Measurements from ENCODE around the gene GARIN1A. TPM values are rescaled to one million over a fixed set of nuclear protein-coding genes. Genes with fewer than 3 reads are reported as not detected.

GARIN1A gene
- total RNA-seq, 1 donor from 2014 or later, result 3.4 TPM

GRCh38 chr7:128701062-128701785, 29.1 kb downstream of the GARIN1A start:
- no peak for DNase-seq (ENCODE audit: low spot score in 2 of 2, unreplicated experiment in 2 of 2)
- H3K36me3 Mint-ChIP-seq, result no peaks in the 10 kb centered on the region
- no peak for TF ChIP-seq CTCF (IDR thresholded peaks at IDR 0.05; ENCODE audit: unreplicated experiment)
- no peak overlapping the region for H3K4me3 Mint-ChIP-seq
- H3K27ac Mint-ChIP-seq, result no peak overlapping the region
- H3K4me1 Mint-ChIP-seq, result peaks cover 7% of the 10 kb centered on the region
- peaks cover 36% of the 10 kb centered on the region for H3K27me3 Mint-ChIP-seq (ENCODE audit: low read depth)
- no peaks in the 10 kb centered on the region for H3K9me3 Mint-ChIP-seq

- no peak for TF ChIP-seq CTCF (IDR thresholded peaks at IDR 0.05; ENCODE audit: unreplicated experiment)
- no peak for DNase-seq (ENCODE audit: low spot score in 2 of 2, unreplicated experiment in 2 of 2)
- Mint-ChIP-seq H3K9me3 (no peaks in the 10 kb centered on the region), H3K36me3 (no peaks in the 10 kb centered on the region), H3K4me3 (no peak overlapping the region), H3K27ac (no peak overlapping the region), H3K27me3 (ENCODE audit: low read depth) (peaks cover 13% of the 10 kb centered on the region), H3K4me1 (peaks cover 3% of the 10 kb centered on the region)
Measured at GRCh38 chr7:128703609-128704241, 31.6 kb downstream of the GARIN1A start.

DNA sequence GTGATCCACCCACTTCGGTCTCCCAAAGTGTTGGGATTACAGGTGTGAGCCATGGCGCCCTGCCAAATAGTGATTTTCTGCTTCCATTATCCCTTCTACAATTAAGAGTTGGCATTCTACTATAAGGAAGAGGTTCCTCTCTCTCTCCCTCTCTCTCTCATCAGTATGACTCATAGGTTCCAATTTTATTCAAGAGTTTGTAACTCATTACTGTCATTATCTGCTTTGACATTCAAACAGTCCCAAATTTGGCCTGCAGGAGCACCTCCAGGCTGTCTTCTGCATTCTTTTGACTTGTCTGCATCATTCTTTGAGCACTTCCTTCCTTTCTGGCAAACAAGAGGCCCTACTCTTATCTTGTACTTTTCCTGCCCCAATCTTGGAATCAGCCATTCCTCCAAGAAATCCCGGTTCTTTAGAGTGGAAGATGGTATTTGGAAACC, 33.8 kb downstream of the GARIN1A start:
- H3K27me3 Mint-ChIP-seq (ENCODE audit: low read depth), result peaks cover 2% of the 10 kb centered on the region
- no peaks in the 10 kb centered on the region for H3K9me3 Mint-ChIP-seq
- no peak for DNase-seq (ENCODE audit: low spot score in 2 of 2, unreplicated experiment in 2 of 2)
- no peaks in the 10 kb centered on the region for H3K36me3 Mint-ChIP-seq
- no peak overlapping the region for H3K27ac Mint-ChIP-seq
- no peak overlapping the region for H3K4me3 Mint-ChIP-seq
- H3K4me1 Mint-ChIP-seq, result peaks cover 3% of the 10 kb centered on the region
- no peak for TF ChIP-seq CTCF (IDR thresholded peaks at IDR 0.05; ENCODE audit: unreplicated experiment)

GRCh38 chr7:128707752-128708151, 35.7 kb downstream of the GARIN1A start:
- Mint-ChIP-seq H3K9me3 (no peaks in the 10 kb centered on the region), H3K4me3 (no peak overlapping the region), H3K4me1 (no peaks in the 10 kb centered on the region)

DNA sequence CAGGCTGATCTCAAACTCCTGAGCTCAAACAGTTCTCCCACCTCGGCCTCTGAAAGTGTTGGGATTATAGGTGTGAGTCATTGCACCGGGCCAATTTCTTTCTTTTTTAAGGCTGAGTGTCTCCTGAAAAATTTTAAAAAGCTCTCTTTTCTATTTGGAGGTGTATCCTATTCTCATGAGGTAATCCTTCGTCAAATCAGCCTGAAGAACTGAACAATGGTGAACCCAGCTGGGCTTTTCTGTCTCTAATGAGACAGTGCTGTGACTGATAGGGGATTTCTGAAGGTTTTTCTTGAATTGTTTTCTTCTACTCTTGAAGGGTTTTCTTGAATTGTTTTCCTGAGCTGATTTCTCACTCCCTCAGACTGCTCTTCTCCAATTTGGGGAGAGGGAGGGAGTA, 36.1 kb downstream of the GARIN1A start:
- Mint-ChIP-seq H3K27ac (no peak overlapping the region), H3K4me1 (no peaks in the 10 kb centered on the region), H3K27me3 (ENCODE audit: low read depth) (peaks cover 2% of the 10 kb centered on the region), H3K36me3 (no peaks in the 10 kb centered on the region), H3K4me3 (no peak overlapping the region), H3K9me3 (no peaks in the 10 kb centered on the region)
- TF ChIP-seq CTCF (IDR thresholded peaks at IDR 0.05; ENCODE audit: unreplicated experiment), result no peak
- DNase-seq (ENCODE audit: low spot score in 2 of 2, unreplicated experiment in 2 of 2), result no peak

More at GRCh38 chr7:128707752-128708151, 35.7 kb downstream of the GARIN1A start:
- H3K36me3 Mint-ChIP-seq, result no peaks in the 10 kb centered on the region
- peaks cover 2% of the 10 kb centered on the region for H3K27me3 Mint-ChIP-seq (ENCODE audit: low read depth)
- no peak for TF ChIP-seq CTCF (IDR thresholded peaks at IDR 0.05; ENCODE audit: unreplicated experiment)
- no peak for DNase-seq (ENCODE audit: low spot score in 2 of 2, unreplicated experiment in 2 of 2)
- H3K27ac Mint-ChIP-seq, result no peak overlapping the region

Measured in mesothelial cell of epicardium (in vitro differentiated cells).